HAP-1 (cell line): ENCODE measurements around the gene LMAN2.

Experiments
- DNase-seq, 2 experiments: peaks; one replicate each; pipeline ENCODE4 v3.0.0-alpha.2; 2016 to 2020; ENCODE audit warnings: low spot score in 2 of 2
- H3K27me3 ChIP-seq: fragments of 250-450 bp; sonication (Bioruptor Pico); 2 replicates; pipeline ENCODE4 v1.5.1; 2020; ENCODE audit warnings: low read depth, mild to moderate bottlenecking, moderate library complexity
- H3K36me3 ChIP-seq: fragments of 250-450 bp; sonication (Bioruptor Pico); replicated peaks from 2 replicates; pipeline ENCODE4 v1.5.1; 2020; ENCODE audit warnings: mild to moderate bottlenecking
- H3K4me1 ChIP-seq: fragments of 250-450 bp; sonication (Bioruptor Pico); 2 replicates; pipeline ENCODE4 v1.5.1; 2020; ENCODE audit warnings: mild to moderate bottlenecking
- H3K4me3 ChIP-seq: fragments of 250-450 bp; sonication (Bioruptor Pico); 2 replicates; pipeline ENCODE4 v1.5.1; 2020; ENCODE audit warnings: mild to moderate bottlenecking, moderate library complexity
- H3K9me3 ChIP-seq: fragments of 250-450 bp; sonication (Bioruptor Pico); 2 replicates; pipeline ENCODE4 v1.5.1; 2020; ENCODE audit warnings: mild to moderate bottlenecking, moderate library complexity
- in situ Hi-C: fragments of 300-500 bp; cut with MboI; formaldehyde crosslinking; loops from 3 replicates; pipeline ENCODE4 v1.14.3; 2020; ENCODE audit warnings: low sequenced_read_pairs, inconsistent platforms, mixed read lengths

Gene LMAN2, protein sequence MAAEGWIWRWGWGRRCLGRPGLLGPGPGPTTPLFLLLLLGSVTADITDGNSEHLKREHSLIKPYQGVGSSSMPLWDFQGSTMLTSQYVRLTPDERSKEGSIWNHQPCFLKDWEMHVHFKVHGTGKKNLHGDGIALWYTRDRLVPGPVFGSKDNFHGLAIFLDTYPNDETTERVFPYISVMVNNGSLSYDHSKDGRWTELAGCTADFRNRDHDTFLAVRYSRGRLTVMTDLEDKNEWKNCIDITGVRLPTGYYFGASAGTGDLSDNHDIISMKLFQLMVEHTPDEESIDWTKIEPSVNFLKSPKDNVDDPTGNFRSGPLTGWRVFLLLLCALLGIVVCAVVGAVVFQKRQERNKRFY

DNA sequence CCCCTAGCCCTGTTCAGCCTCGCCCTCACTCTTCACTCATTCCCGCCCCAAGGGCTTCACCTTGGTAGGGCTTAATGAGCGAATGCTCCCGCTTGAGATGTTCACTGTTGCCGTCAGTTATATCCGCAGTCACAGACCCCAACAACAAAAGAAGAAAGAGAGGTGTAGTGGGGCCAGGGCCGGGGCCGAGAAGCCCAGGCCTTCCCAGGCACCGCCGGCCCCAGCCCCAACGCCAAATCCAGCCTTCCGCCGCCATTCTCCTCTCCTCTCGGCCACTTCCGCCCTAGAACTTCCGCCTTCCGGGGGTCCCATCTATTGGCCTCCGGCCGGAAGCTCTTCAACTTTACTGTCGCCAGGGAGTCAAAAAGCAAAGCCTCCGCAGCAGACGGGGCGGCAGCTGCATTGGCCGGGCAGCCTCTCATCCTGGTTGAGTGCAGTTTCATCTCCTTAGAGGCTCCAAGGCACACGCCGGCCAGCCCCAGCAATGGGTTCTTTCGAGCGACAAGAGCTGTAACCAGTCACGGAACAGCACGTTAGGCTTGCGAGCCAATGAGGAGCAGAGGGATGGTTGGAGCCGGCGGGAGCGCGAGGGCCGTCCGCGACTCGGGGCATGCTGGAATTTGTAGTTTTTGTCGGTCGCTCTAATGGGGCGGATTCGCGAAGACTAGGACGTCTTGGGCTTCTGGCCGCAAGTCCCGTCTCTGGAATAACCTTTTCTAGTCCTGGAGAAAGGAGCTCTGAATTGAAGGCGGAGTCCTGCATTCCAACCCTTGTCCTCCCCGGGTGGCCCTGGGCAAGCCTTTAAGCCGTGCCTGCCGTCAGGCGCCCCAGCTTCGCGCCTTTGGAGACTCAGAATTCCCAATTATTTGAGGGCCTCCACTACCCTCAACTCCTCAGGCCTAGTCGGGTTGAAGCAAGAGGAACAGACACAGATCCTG is at the start of gene LMAN2:
Gene LMAN2, minus strand, starts transcription at position 277 of the 938 bp plus-strand sequence. Its CDS starts 21 bp downstream, at position 256.
- in situ Hi-C loops, result no loop called here

DNA sequence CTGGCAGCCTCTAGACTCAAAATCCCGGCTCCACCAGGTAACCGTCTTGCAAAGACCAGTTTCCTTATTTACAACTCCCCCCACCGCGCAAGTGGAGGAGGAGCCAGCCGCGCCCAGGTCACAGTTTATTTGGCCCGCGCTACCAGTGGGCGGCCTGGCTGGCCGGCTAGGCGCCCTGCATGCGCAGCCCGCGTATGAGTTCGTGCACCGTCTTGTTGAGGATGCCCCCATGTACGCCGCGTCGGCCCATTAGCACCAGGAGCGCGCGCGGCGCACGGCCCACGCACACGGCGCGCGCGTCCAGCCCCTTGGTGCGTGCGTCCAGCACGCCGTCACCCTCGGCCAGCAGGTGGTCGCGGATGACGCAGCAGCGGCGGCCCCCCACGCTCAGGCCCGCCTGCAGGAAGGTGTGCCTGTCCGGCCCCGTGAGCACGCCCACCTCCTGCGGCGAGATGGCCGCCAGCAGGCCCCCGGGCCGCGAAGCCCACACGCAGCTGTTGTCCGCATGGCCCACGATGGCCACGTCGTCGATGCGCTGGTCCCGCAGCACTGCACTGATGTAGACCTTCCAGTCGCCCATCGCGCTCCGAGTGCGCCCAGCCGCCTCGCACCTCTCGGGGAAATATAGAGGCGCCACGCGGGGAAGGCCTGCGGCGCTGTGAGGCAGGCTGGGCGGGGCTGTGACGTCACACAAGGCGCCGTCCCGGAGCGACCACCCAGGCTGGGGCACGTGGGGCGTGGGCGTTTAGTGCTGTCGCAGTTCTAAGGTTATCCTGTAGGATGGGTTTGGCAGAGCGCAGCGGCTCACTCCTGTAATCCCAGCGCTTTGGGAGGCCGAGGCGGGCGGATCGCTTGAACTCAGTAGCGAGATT is 48.8 kb upstream of the LMAN2 start, which contains the start of gene PFN3:
Gene PFN3, minus strand, starts transcription at position 665 of the 872 bp plus-strand sequence. Its CDS starts 85 bp downstream, at position 580.
- peaks cover 10% of the 10 kb centered on the region for H3K4me1 ChIP-seq
- no peak within 1 kb of the TSS for H3K4me3 ChIP-seq
- no peaks in the 10 kb centered on the region for H3K27me3 ChIP-seq
- no peak for DNase-seq
- no peaks in the 10 kb centered on the region for H3K9me3 ChIP-seq
- no peaks in the 10 kb centered on the region for H3K36me3 ChIP-seq
- in situ Hi-C loops, result no loop called here

More for the DNA sequence above, at the start of gene LMAN2:
- no peaks in the 10 kb centered on the region for H3K27me3 ChIP-seq
- H3K4me3 ChIP-seq, result peak within 1 kb of the TSS; percentile 85
- H3K9me3 ChIP-seq, result peaks cover 3% of the 10 kb centered on the region; the same call in 1 of the 2 replicates
- H3K36me3 ChIP-seq, result peaks cover 14% of the 10 kb centered on the region; the same call in 1 of the 2 replicates
- DNase-seq, result peak; percentile 91 to 93
- H3K4me1 ChIP-seq, result peaks cover 10% of the 10 kb centered on the region

DNA sequence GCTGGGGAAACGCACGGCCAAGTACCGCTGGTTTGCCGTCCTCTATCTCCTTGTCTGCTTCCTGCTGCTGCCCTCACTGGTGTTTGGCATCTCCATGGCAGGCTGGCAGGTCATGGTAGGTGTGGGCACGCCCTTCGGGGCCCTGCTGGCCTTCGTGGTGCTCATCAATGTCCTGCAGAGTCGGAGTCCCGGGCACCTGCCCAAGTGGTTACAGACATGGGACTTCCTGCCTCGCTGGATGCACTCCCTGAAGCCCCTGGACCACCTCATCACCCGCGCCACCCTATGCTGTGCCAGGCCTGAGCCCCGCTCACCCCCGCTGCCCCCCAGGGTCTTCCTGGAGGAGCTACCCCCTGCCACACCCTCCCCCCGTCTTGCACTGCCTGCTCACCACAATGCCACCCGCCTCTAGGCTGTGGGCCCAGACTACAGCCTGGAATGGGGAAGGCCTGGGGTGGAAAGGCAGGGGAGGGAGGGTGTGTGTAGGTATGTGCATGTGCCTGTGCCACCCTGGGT is 46.5 kb upstream of the LMAN2 start:
- Histone ChIP-seq H3K9me3 (no peaks in the 10 kb centered on the region), H3K36me3 (no peaks in the 10 kb centered on the region), H3K4me3 (no peak overlapping the region), H3K4me1 (no peaks in the 10 kb centered on the region), H3K27me3 (no peaks in the 10 kb centered on the region)
- no peak for DNase-seq
- in situ Hi-C loops, result no loop called here

DNA sequence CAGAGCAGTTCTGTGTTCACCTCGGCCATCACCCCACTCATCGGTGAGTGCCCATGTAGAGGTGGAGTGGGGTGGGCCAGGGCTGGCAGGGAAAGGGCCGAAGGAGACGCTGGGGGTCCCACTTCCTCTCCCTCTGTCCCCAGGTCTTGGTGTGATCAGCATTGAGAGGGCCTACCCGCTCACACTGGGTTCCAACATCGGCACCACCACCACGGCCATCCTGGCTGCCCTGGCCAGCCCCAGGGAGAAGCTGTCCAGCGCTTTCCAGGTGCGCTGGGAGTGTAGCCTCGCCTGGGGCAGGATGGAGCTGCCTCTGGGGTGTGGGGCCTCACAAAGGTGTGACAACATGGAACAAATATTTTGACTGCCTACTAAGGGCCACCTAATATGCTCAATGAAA is 45.3 kb upstream of the LMAN2 start:
- no peaks in the 10 kb centered on the region for H3K9me3 ChIP-seq
- H3K4me1 ChIP-seq, result no peaks in the 10 kb centered on the region
- H3K36me3 ChIP-seq, result no peaks in the 10 kb centered on the region
- H3K4me3 ChIP-seq, result no peak overlapping the region
- no peak for DNase-seq
- in situ Hi-C loops, result no loop called here
- H3K27me3 ChIP-seq, result no peaks in the 10 kb centered on the region

DNA sequence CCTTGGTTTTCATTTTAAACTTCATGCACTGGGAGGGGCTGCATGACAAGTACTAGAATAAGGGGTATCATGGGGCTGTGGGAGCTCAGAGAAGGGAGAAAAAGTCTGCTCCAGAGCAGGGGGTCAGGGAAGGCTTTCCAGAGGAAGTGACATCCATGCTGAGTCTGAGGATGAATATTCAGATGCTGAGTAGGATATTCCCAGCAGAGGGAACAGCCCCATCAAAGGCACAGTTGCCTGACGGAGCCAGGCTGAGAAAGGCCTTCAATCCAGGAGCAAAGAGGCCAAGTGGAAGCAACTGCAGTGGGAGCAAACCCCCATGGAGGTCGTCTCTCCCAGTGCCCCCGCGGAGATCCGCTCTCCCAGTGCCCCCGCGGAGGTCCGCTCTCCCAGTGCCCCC is 44.6 kb upstream of the LMAN2 start:
- no peaks in the 10 kb centered on the region for H3K4me1 ChIP-seq
- H3K4me3 ChIP-seq, result no peak overlapping the region
- DNase-seq, result no peak
- H3K27me3 ChIP-seq, result no peaks in the 10 kb centered on the region
- in situ Hi-C loops, result no loop called here
- H3K36me3 ChIP-seq, result no peaks in the 10 kb centered on the region
- no peaks in the 10 kb centered on the region for H3K9me3 ChIP-seq

DNA sequence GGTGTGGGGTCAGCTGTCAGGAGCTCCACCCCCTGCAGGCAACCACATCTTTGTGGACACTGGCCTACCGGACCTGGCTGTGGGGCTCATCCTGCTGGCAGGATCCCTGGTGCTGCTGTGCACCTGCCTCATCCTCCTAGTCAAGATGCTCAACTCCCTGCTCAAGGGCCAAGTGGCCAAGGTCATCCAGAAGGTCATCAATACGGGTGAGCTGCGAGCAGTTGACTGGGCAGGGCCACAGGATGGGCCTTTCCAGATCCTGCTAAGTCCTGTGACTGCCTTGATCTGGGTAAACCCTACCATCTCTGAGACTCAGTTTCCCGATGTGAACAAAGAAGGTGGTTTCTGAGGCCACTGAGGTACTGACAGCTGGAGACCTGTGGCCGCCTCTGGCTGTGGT is 42.5 kb upstream of the LMAN2 start:
- Histone ChIP-seq H3K4me3 (no peak overlapping the region), H3K36me3 (no peaks in the 10 kb centered on the region), H3K9me3 (no peaks in the 10 kb centered on the region), H3K27me3 (no peaks in the 10 kb centered on the region), H3K4me1 (no peaks in the 10 kb centered on the region)
- DNase-seq, result no peak
- in situ Hi-C loops, result loop anchor here (5.0 kb wide), 1 partner anchor 53 kb away; the partner anchor contains the start of gene PRR7

DNA sequence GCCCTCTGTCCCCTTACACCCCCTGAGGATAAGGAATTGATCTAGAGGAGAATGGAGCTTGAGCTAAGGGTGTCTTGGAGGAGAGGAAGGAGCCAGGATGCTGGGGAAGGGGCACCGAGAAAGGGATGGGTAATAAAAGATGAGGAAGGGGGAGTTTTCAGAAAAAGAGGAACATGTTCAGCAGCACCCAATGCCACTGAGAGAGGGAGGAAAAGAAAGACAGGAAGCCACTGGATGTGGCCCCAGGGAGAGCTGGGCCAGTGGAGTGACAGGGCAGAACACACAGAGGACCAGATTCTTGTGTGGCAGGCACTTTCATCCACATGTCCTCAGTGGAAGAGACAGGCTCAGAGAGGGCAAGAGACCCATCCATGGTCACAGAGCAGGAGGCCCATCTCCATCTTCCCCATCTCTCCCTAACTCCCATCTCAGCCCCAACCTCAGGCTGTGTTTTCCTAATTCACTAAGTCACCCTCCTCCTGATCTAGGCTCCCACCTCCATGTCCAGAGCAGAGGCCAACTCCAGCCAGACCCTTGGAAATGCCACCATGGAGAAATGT is 41.8 kb upstream of the LMAN2 start:
- DNase-seq, result no peak
- Histone ChIP-seq H3K27me3 (no peaks in the 10 kb centered on the region), H3K9me3 (no peaks in the 10 kb centered on the region), H3K4me1 (no peaks in the 10 kb centered on the region), H3K4me3 (no peak overlapping the region), H3K36me3 (no peaks in the 10 kb centered on the region)
- in situ Hi-C loops, result loop anchor here (5.0 kb wide), 1 partner anchor 54 kb away; the partner anchor contains the start of gene PRR7

DNA sequence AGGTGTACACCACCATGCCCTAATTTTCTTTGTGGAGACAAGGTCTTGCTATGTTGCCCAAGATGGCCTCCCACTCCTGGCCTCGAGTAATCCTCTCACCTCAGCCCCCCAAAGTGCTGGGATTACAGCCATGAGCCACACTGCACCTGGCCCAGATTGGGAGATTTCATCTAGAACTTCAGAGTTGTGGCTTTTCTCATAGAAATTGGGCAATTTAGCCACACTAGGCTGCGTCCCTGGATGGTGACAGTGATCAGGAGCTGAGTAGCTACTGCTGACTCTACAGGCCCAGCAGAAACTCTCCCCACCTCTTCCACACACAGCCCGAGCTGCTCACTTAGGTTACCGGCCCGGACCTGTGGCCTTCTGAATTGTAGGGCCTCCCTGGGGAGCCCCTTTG is 41.3 kb upstream of the LMAN2 start:
- Histone ChIP-seq H3K4me3 (no peak overlapping the region), H3K9me3 (no peaks in the 10 kb centered on the region), H3K27me3 (no peaks in the 10 kb centered on the region), H3K36me3 (no peaks in the 10 kb centered on the region), H3K4me1 (no peaks in the 10 kb centered on the region)
- DNase-seq, result no peak
- in situ Hi-C loops, result loop anchor here (5.0 kb wide), 1 partner anchor 55 kb away; the partner anchor contains the start of gene PRR7

DNA sequence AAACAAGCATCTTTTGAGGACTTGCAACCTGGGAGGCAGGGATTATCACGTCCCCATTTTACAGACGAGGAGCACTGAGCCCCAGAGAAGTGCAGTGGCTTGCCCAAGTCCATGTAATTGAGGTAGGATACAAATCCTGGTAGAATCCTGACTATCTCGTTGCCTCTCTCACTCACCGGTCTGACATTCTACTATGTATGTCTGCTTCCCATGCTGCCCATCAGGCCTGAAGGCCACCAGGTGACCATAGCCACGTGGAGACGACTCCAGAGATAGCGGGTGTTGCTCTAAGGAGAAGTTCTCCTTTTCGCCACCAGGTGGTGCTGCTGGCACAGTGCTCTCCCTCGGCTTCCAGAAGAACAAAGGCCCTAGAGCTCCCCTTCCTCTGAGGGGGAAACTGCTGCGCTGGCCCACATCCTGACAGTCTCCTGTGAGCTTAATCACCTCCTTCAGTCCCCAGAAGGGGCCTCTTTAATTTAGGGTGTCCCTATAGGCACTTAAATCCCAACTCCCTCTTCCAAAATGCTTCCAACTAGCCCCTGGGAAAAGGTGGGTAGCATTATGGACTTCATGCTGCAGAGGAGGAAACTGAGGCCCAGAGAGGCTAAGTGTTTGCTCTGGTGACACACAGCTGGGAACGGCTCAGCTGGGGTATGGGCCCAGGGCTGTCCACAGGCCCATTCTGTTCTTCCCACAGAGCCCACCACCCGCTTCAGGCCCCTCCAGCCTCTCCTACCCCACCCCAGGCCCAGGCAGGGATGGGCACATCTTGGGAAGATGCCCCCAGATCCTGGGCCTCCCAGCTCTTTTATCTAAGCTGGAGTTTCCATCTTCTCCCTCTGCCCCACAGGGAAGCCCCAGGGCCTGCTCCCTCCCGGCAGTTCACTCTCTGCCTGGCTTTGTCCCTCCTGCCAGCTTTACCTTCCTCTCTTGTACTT is 39.2 kb upstream of the LMAN2 start:
- in situ Hi-C loops, result loop anchor here (5.0 kb wide), 1 partner anchor 57 kb away; the partner anchor contains the start of gene PRR7
- no peaks in the 10 kb centered on the region for H3K36me3 ChIP-seq

DNA sequence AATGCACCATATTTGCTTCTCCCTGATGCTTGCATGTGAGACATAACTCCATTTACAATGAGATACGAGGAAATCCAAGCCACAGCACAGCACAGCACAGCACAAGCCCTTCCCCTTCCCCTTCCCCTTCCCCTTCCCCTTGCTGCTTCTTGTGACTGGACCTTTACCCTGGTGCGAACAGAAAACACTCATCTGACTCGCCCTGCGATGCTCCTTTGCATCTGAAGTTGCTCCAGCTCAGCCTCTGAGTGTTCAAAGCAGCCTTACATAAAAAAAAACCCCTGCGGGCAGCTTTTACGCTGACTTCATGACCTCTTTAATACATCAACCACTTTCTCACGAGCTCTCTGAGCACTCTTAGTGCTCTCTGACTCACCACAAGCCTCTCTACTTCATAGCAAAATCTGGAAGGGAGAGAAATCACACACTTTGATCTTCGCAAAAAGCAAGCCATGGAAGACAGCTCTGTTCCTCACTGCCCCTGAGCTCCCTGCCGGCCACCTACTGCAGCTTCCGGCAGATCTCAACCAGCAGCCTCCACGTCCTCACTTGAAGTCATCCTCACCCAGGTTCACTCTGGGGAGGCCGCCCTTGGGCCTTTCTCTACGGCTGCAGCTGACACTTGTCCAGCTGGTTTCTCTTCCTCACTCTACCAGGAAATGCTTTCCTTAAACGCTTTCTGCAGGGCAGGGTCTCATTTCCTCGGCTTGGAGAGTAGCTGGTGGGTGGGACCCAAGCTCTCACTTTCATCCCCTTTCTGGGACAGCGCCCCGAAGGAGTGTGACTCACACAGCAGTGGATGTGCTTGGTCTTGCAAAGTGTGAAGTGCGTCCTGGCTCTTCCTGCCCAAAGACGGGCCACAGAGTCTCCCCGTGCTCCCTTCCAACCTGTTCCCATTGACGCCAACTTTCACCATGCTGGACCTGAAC is 38.0 kb upstream of the LMAN2 start:
- no peak for DNase-seq
- no peaks in the 10 kb centered on the region for H3K9me3 ChIP-seq
- no peaks in the 10 kb centered on the region for H3K36me3 ChIP-seq
- H3K27me3 ChIP-seq, result peaks cover 8% of the 10 kb centered on the region; the same call in 1 of the 2 replicates
- in situ Hi-C loops, result loop anchor here (5.0 kb wide), 1 partner anchor 58 kb away; the partner anchor contains the start of gene PRR7
- no peaks in the 10 kb centered on the region for H3K4me1 ChIP-seq
- H3K4me3 ChIP-seq, result no peak overlapping the region

More for the DNA sequence above, 39.2 kb upstream of the LMAN2 start:
- H3K4me3 ChIP-seq, result no peak overlapping the region
- H3K27me3 ChIP-seq, result peaks cover under 1% of the 10 kb centered on the region; the same call in 1 of the 2 replicates
- no peaks in the 10 kb centered on the region for H3K4me1 ChIP-seq
- H3K9me3 ChIP-seq, result no peaks in the 10 kb centered on the region
- DNase-seq, result peak; percentile 80 to 93

DNA sequence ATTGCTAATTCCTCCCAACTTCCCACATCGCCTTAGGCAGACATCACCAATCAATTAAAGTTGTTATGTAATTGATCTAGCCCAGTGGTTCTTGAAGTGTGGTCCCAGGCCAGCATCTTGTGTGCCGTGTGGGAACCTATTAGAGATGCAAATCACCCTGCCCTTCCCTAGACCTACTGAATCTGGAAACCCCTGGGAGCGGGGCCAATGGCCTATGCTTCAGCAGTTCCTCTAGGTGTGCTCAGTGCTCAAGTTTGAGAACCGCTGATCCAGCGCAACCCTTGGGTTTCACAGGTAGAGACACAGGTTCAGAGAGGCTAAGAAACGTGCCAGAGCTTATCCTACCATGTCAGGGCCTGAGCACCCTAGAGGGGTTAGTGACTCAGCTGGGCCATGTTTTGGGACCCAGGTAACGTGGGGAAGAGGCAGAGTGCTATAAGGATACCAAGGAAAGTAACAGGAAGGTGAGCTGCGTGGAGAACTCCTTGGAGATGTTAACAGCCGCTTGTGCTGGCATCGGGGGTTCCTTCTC is 37.1 kb upstream of the LMAN2 start:
- Histone ChIP-seq H3K4me3 (no peak overlapping the region), H3K9me3 (no peaks in the 10 kb centered on the region), H3K27me3 (peaks cover 8% of the 10 kb centered on the region; the same call in 1 of the 2 replicates), H3K4me1 (no peaks in the 10 kb centered on the region), H3K36me3 (no peaks in the 10 kb centered on the region)
- DNase-seq, result no peak
- in situ Hi-C loops, result no loop called here
